GM18499 (cell line): Measurements from ENCODE around the gene TJAP1.
"Not testable (repeated sequence)": the region's sequence is repeated elsewhere in the genome, so short reads cannot be mapped to it uniquely, and the experiment has no call there.

ENCODE experiments used
- ATAC-seq: cut with Tn5 transposase; IDR thresholded peaks from one replicate; pipeline ENCODE4 v1.9.1; 2021; ENCODE audit warnings: moderate number of reproducible peaks; ENCODE audit not compliant: insufficient read depth, unreplicated experiment

TJAP1 gene

DNA sequence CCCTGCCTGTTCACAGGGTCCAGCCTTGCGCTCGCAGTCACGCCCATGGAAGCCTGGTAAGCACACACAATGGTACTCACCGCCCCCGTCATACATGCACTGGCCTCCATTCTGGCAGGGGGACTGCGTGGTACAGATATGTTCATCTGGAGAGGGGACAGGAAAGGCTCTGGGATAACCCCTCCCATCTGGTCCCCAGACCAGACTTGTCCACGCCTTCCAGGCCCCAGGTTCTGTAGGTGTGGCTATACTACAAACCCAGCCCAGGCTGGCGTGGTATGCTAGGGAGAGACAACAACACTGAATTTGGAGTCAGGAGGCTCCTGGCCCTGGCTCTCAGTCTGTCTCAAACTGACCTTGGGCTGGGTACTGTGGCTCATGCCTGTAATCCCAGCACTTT, 25.4 kb upstream of the TJAP1 start:
- no peak for ATAC-seq

DNA sequence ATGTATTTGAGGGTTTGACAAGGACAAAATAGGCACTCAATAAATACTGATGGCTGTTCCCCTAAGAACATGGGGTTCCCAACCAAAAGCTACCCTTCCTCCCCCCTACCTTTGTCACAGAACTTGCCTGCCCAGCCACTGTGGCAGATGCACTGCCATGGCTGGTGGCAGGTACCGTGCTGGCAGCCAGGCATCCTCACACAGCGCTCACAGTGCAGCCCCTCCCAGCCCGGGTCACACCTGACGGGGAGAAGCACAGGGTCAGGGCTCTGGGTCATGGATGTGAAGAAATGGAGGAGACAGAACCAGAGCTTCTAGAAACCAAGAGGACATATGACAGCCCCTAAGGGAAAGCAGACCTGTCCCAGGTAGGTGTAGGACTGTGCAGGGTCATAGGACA, 24.5 kb upstream of the TJAP1 start:
- ATAC-seq, result no peak

DNA sequence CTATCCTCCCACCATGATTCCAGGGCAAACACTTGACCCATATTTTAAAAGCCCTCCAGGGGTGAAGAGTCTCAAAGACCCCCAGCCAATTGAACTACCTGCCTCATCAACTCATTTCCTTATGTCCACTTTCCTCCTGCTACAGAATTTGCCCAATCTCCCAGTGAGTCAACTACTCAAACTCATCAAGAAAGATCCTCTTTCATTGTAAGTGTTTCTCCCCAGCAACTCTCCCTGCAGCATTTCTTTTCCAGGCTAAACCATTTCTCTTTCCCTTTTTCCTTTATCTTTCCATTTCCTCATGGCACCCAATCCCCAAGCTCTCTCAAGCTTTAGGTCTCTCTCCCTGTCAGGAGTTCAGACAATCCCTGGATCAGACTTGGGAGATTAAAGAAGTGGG, 23.5 kb upstream of the TJAP1 start:
- ATAC-seq, result no peak

DNA sequence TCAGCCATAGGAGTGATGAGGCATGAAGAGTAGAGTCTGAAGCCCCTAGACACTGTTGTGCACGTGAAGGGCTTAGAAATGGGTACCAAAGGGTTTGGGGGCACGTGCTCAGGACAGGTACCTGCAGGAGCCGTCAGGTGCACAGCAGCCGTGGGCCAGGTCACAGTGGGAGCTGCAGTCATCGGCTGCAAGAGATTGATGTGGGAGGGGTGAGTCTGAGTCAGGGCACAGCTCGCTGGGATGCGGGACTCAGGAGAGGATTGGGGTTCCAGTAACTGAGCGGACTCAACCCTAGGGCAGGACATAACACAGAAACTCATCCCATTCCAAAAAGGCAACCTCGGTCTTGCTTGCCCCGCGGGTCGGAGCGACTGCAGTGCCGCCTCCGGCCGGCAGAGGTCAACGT, 23.1 kb upstream of the TJAP1 start:
- no peak for ATAC-seq

DNA sequence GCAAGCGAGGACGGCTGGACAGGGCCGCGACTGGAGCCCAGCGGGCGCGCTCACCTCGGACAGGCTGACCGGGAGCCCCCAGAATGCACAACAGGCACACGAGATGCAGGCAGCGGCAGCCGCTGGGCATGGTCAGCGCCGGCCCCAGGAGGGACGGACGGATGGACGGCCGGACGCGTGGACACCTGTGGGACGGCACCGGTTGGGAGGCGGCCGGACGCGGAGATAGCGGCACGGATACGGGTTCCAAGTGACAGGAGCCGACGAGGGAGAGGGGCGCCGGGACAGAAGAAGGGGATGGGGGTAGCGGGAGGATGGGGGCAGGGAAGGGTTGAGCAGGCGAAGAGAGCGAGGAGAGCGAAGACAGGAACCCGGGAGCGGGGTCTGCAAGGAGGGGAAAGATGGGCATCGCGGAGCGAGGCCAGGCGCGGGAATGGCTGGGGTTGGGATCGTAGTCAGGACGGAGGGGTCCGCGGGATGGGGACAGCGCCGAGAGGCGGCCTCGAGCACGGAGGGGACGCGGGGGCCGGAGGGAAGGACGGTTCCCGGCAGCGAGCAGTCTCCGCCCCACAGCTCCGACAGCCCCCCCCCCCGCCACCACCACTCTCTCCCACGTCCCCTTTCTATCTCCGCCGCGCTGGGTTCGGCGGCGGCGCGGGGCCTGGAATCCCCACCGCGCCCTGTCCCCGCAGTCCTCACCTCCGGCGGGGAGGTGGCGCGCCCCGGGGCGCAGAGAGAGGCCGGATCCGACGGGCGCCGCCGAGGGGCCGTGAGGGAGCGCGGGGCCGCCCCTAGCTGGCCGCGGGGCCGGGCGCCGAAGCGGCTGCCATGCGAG, 22.5 kb upstream of the TJAP1 start:
- ATAC-seq, result no peak

DNA sequence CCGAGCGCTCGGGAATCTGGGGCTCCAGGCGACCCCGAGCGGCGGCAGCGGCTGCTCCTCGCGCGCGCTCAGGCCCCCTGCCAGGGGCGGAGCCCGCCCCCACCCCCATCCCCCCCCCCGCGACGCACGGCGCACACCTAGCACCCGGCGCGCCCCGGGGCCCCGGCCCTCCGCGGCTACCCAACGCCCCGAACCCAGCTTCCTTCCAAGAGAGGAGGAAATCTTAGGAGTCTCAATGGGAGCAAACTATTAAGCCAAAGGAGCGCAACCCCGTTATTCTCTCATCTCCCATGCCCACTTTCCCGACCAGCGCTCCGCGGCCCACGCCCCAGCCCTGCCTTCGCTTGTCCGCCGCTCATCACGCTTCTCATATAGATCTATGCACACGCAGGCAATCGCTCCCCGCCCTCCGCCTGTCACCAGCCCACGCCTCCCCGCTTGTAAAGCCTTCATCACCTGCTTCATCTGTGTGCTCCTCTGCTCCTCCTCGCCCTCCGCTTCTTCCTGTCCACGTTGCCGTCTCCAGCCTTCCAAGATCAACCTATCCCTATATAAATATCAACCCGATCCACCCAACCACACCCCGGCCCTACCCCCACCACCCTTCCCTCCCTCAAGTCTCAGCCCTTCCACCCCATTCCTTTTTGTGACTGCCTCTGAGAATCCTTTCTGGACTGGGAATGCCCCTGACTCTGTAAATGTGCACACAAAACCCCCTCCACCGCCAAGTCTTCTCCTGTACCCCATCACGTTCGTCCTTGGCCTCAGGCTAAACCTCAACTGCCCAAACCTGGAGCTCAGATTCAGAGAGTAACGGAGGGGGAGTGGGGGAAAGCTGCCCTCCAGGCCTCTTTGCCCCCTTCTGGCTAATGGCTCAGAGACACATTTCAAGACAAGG, 21.6 kb upstream of the TJAP1 start, which contains the start of gene DLK2:
TSS of gene DLK2 (minus strand) at position 18 of the 898 bp plus-strand sequence. CDS start 723 bp downstream, outside the sequence.
- ATAC-seq, result no peak

DNA sequence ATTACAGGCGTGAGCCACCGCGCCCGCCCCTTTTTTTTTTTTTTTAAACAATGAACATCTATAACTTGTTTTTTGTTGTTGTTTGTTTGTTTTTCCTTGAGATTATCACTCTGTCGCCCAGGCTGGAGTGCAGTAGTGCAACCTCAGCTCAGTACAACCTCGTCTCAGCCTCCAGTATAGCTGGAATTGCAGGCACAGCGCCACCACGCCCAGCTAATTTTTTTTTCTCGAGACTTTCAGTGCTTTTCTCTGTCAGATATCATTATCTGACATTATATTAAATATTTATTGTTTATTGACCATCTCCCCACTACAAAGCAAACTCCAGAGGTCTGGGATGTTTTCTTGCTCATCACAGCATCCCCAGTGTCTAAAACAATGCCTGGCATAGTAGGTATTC, 19.7 kb upstream of the TJAP1 start:
- ATAC-seq, result no peak

DNA sequence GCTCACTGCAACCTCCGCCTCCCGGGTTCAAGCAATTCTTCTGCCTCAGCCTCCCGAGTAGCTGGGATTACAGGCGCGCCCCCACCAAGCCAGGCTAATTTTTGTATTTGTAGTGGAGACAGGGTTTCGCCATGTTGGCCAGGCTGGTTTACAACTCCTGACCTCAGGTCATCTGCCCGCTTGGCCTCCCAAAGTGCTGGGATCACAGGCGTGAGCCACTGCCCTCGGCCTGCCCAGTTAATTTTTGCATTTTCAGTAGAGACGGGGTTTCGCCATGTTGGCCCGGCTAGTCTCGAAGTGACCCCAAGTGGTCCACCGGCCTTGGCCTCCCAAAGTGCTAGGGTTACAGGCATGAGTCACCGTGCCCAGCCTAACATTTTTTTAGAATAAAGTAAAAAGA, 19.2 kb upstream of the TJAP1 start:
- not testable (repeated sequence) for ATAC-seq

DNA sequence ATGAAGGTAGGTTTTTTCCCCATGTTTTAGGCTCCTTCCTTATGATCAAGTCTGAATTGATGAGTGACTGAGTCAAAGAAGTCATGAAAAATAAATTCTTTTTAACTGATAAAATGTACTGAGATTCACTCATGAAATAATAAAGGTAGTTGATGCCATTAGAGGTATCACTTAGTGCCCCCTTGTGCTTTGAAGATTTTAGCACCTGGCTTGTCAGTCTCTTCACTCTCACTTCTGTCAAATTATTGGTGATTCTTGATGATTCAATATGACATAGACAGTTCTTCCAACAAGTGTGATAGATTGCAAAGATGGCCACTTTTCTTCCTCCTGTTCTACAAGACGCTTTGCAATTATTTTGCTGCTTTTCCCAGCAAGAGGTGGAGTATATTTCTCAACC, 17.8 kb upstream of the TJAP1 start:
- no peak for ATAC-seq

DNA sequence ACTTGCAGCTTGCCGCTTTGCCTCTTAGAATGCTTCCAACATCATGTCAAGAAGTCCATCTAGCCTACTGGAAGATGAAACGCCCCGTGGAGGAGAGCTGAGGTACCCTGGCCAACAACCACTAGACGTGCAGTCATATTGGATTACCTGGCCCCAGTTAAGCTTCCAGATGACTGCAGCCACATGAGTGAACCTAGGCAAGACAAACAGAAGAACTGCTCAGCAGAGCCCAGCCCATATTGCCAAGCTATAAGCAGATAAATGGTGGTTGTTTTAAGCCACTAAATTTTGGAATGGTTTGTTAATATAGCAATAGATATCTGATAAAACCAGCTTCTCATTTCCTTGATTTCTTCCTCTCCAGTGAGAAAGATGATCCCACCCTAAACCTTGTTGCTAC, 17.3 kb upstream of the TJAP1 start:
- ATAC-seq, result no peak

DNA sequence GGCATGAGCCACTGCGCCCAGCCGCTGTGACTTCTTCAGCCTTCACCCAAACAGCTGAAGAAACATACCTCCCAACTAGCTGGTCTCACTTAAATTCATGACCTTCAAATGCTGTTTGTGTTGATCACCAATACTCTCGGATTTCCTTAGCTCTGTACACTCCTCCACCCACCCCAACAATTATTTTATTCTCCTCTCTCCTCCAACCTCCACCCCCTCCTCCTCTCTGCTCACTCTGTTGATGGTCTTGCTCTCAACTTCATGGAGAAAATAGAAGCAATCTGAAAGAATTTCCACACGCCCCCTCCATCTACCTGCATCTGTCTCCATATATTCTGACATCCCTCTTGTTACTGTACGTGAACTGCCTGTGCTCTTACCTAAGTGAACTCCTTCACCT, 15.4 kb upstream of the TJAP1 start:
- no peak for ATAC-seq

DNA sequence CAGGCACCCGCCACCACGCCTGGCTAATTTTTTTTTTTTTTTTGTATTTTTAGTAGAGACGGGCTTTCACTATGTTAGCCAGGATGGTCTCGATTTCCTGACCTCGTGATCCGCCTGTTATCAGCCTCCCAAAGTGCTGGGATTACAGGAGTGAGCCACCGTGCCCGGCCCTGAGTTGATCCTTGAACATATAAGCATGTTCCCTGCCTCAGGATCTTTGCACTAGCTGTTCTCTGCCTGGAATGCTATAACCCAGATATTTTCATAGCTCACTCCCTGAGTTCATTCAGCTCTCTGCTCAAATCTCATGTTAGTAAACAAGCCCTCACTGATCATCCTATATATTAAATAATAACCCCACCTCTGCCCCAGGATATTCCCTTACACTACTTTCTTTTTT, 13.0 kb upstream of the TJAP1 start:
- no peak for ATAC-seq

DNA sequence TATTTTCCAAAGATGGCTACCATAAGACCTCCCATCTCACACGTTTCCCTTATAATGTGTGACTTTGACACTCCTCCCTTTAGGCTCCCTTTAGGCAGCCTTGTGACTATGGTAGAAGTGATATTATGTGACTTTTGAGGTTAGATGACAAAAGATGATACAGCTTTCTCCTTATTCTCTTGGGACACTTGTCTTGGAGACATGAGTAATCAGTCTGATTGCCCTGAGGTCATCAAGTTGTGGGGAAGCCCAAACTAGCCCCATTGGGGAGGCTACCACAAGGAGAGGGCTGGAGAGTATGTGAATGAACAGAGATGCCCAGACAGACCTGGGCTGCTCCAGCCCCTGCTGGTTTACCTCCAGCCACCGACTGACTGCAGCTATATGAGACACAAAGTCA, 11.4 kb upstream of the TJAP1 start:
- ATAC-seq, result no peak

DNA sequence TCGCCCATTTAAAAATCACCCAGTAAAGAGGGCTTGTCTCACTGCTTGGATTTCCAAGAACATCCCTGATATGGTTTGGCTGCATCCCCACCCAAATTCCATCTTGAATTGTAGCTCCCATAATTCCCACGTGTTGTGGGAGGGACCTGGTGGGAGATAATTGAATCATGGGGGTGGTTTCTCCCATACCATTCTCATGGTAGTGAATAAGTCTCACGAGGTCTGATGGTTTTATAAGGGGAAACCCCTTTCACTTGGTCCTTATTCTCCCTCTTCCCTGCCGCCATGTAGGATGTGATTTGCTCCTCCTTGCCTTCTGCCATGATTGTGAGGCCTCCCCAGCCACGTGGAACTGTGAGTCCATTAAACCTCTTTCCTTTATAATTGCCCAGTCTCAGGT, 10.1 kb upstream of the TJAP1 start:
- ATAC-seq, result not testable (repeated sequence)

DNA sequence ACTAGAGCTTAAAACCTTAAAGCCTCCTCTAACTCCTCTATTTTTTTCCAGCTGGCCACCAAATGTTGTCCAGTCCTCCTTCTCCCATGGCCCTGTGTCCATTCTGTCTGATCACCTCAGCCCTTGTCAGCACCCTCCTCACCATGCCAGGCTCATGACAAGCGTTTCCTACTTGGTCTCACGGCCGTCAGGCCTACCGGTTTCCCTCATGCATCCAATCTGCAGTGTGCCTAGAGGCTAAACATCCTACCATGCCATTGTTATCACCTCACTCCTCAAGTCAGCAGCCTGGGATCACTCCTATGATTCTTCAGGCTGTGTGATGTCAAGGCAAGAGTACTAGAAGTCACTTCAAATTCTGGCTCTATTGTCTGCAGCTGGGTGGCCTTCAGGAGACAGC, 9.6 kb upstream of the TJAP1 start:
- no peak for ATAC-seq

DNA sequence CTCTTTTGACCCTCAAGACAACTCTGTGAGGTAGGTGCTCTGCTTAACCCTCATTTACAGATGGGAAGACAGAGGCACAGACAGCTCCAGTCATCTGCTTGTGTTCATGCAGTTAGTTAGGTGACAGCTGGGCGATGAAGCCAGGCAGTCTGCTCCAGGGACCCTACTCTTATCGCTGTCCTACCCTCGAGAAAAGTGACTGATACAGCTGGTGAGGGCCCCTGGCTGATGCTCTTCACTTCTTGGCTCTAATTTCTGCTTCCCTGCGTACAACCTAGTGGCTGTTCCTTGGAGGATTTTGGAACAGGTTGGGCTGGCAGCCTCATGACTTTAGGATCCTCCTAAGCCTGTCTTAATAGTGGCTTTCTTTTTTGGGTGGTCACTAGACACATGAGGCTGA, 9.1 kb upstream of the TJAP1 start:
- ATAC-seq, result no peak

DNA sequence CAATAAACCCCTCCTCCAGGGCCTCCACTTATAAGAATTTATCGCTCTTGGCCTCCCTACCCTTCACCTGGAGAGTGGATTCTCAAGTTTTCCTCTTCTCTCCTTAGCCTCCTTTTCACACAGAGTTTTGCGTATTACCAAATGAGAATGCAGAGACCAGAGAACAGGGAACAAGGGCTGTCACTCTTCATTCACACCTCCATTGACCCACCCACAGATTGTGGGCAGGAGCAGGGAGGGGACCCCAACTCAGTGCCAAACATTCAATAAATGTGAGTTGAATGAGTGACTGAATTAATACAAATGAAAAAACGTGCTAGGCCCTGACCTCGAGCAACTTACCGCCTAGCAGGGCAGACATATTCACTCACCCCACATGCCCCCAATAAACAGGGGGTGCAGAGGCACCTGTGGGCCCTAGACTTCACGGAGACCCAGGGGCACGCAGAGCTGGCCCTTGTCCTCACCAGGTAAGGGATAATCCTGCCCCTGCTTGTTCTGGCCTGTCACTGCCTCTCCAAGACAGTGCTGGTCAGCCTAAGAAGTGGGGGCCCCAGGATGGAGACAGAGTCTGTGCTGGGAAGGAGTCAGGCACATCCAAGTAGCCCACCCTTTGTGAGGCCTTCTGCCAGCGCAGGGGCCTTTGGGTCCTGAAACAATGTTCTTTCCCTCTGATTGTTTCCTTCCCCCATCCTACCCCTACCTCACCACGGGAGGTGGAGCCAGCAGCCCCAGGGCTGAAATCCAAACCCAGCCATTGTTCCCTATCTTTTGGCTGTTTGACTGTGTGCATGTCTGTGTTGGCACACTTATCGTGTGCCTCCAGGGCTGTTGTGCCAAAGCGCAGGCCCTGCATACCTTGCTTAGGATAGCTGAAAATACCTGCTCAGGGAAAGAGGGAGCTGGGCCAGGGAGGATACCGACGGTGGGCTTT, 8.4 kb upstream of the TJAP1 start:
- no peak for ATAC-seq

DNA sequence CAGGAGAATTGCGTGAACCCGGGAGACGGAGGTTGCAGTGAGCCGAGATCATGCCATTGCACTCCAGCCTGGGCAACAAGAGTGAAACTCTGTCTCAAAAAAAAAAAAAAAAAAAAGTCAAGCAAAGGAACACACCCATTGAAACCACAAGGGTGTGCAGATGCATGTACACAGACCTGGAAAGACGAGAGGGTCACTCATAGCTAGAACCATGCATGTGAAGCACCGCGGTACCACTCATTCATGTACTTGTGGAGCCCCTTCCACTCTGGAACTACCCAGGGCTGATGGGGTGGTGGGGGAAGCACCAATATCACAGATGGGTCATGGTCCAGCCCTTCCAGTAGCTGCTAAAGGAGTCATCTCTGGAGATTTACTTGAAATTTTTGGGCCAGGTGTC, 7.4 kb upstream of the TJAP1 start:
- ATAC-seq, result no peak

DNA sequence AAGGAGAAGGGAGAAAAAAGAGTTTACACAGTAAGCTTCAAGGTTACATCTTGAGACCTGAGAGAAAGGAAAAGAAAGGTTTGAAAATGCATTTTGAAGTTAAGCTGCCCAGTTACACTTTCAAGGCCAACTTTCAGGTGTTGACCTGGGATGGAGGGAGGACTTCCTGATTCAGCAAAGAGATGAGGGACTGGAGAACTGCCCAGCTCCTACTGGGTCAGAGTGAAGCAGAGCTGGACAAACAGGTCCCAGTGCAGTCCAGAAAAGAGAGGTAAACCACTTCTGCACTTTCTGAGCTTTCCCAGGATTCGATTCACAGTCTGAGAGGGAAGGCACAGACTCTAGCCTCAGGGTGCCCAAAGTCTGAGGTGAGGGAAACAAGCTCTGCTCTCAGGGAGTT, 6.0 kb upstream of the TJAP1 start:
- no peak for ATAC-seq

DNA sequence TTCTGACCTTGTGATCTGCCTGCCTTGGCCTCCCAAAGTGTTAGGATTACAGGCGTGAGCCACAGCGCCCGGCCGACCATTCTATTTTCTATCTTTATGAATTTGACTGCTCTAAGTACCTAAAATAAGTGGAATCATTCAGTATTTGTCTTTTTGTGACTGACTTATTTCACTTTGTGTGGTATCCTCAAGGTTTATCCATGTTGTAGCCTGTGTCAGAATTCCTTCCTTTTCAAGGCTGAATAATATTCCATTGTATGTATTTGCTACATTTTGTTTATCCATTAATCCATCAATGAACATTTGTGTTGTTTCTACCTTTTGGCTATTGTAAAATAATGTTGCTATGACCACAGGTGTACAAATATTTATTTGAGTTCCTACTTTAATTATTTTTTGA, 4.9 kb upstream of the TJAP1 start:
- no peak for ATAC-seq
